Body of pancreas (tissue), 4 donors: ENCODE results near the gene GPANK1. TPM values are rescaled to one million over a fixed set of nuclear protein-coding genes. Genes with fewer than 3 reads are reported as not detected.

Experiments used
- ATAC-seq: fragments of 150-250 bp; one replicate; pipeline ENCODE4 v1.9.1; 2016
- DNase-seq, 4 donors: peaks; one replicate each; pipeline ENCODE4 v3.0.0-alpha.2; 2019
- H3K27ac ChIP-seq, 4 donors: fragments of 200-600 bp; sonication (generic); 1 replicate in 3 of 4; 2 replicates in 1 of 4; pipeline versions ENCODE4 v1.5.1 to v1.6.1; 2016 to 2019; ENCODE audit warnings: mild to moderate bottlenecking in 1 of 4, mixed read lengths in 1 of 4, moderate library complexity in 1 of 4
- H3K27me3 ChIP-seq, 2 donors: fragments of 200-600 bp; sonication (generic); one replicate each; pipeline ENCODE4 v1.6.0; 2016; ENCODE audit warnings: mild to moderate bottlenecking in 1 of 2
- H3K36me3 ChIP-seq, 2 donors: fragments of 200-600 bp; sonication (generic); replicated peaks in 1 of 2; 2 replicates each; pipeline ENCODE4 v1.5.1; 2016; ENCODE audit warnings: low read depth in 2 of 2; ENCODE audit not compliant: insufficient read depth in 1 of 2
- H3K4me1 ChIP-seq: fragments of 200-600 bp; sonication (generic); one replicate; pipeline ENCODE4 v1.6.0; 2016
- H3K4me3 ChIP-seq, 2 donors: fragments of 200-600 bp; sonication (generic); 1 replicate in 1 of 2; 2 replicates in 1 of 2; pipeline ENCODE4 v1.5.1; 2016 to 2019
- H3K9me3 ChIP-seq, 3 donors: fragments of 200-600 bp; sonication (generic); 1 replicate in 2 of 3; 2 replicates in 1 of 3; pipeline ENCODE4 v1.5.1; 2016
- POLR2A ChIP-seq, 3 donors: fragments of 450-650 bp; IDR thresholded peaks; one replicate each; pipeline ENCODE4 v1.6.1; 2016; ENCODE audit warnings: antibody characterized with exemption in 3 of 3, mild to moderate bottlenecking in 2 of 3
- WGBS, 2 donors: methylation state at CpG; one replicate each; pipeline ENCODE4 v1.1.5; 2017; 5-methylcytosine and 5-hydroxymethylcytosine counted together
- intact Hi-C: fragments of 100-400 bp; cut with DNase I; formaldehyde crosslinking; loops from one replicate; pipeline ENCODE4 v1.15.1; 2023
- total RNA-seq, 2 donors: library from RNA; depleted of rRNA; stranded (reverse); fragments of >200 nt; gene quantifications; one replicate each; pipeline ENCODE4 v1.1.0, GENCODE V29; 2016
- TF ChIP-seq, protein P1 (sequence below), 7 experiments: fragments of 450-650 bp in 4 of 7; fragments of 200-600 bp in 3 of 7; sonication (generic) in 3 of 7; IDR thresholded peaks; one replicate each; pipeline ENCODE4 v1.5.1; 2016 to 2019; ENCODE audit warnings: antibody characterized with exemption in 7 of 7

The GPANK1 gene
- total RNA-seq, 2 donors from 2014 or later: 8.9 to 10.9 TPM

DNA sequence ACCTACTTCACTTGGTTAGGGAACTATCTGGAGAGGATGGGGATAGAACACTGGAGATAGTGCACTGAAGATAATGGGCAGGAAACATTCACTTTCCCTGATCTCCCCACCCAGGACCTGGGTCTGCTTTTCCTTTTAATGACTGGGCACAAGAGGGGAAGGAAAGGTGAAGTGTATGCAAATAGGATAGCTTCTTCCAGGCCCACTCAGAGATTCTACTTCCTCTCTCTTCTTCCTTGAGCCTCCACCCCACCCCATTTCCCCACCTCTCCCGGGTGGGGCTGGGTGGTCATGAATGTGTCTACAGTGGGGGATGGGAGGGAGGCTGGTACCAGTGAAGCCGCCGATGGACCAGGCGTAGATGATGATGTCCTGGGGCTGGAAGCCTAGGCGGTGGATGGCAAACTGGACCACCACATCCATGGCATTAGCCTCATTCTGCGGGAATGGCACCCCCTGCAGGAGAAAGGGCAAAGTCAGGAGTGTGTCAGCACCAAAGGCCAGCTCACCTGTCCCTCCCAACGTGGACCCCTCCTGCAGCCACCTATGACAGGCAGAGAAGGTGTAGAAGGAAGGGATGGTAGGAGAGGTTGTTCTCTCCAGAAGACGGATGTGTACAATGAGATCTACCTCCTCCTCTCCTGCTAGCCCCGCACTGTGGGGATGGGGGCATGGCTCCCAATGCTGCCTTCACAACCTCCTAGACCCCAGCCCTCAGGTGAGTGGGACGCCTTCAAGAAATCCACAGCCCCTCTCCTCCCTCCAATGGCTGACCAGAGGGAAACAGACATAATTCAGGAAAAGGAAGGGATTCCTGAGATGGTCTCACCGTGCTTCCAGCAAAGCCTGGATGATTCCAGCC, 24.7 kb upstream of the GPANK1 start:
- H3K9me3 ChIP-seq: no peaks in the 10 kb centered on the region
- no peaks in the 10 kb centered on the region for H3K27me3 ChIP-seq
- no peak overlapping the region for H3K4me3 ChIP-seq
- intact Hi-C loops: no loop called here
- ATAC-seq (no peak), DNase-seq (no peak)
- TF ChIP-seq POLR2A (IDR thresholded peaks at IDR 0.05): no peak
- TF ChIP-seq, protein P1, sequence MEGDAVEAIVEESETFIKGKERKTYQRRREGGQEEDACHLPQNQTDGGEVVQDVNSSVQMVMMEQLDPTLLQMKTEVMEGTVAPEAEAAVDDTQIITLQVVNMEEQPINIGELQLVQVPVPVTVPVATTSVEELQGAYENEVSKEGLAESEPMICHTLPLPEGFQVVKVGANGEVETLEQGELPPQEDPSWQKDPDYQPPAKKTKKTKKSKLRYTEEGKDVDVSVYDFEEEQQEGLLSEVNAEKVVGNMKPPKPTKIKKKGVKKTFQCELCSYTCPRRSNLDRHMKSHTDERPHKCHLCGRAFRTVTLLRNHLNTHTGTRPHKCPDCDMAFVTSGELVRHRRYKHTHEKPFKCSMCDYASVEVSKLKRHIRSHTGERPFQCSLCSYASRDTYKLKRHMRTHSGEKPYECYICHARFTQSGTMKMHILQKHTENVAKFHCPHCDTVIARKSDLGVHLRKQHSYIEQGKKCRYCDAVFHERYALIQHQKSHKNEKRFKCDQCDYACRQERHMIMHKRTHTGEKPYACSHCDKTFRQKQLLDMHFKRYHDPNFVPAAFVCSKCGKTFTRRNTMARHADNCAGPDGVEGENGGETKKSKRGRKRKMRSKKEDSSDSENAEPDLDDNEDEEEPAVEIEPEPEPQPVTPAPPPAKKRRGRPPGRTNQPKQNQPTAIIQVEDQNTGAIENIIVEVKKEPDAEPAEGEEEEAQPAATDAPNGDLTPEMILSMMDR (IDR thresholded peaks at IDR 0.05): peak in 1 of 7 experiments; percentile 21
- H3K27ac ChIP-seq: no peak overlapping the region
- peaks cover 0 to 15% of the 10 kb centered on the region in 2 donors for H3K36me3 ChIP-seq
- WGBS, 2 donors: 81 to 82% methylated on average over 10 to 11 of the region's 11 CpGs
- no peaks in the 10 kb centered on the region for H3K4me1 ChIP-seq

DNA sequence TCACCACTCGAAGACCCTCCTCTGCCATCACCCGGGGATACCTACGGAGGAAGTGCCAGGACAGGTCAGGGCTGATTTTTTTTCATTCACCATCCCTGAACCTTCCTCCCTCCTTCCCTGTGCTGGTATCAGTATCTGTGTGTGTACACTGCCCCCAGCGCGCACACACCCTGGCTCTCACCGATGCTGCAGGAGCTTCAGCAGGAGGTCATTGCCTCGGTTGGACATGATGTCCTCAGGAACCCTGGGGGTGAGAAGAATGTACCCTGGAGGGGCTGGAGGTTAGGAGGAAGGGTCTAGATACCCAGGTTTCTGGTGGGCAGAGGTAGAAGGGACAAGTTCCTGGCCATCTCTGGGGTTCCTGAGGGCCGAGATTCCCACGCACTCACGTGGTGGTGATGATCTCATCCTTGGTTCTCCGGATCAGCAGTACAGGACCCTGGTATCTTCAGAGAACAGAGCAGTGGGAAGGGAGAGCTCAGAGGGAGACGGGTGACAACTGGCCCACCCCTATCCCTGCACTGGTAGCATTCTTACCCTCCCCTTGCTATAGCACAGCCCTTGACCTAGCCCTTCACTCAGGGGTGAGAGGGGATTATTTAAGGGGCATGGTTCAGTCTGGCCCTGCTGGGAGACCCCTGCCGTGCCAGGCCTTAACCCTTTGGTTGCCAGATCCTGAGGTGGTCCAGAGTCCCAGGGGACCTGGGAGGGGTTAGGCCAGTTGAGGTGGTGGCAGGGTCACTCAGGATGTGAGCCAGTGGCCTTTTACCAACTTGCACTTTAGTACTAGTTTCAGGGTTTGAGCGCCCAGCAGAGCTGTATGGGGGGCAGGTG, 23.3 kb upstream of the GPANK1 start:
- H3K4me1 ChIP-seq: peaks cover 3% of the 10 kb centered on the region
- TF ChIP-seq, protein P1 (IDR thresholded peaks at IDR 0.05): no peak
- TF ChIP-seq POLR2A (IDR thresholded peaks at IDR 0.05): no peak
- H3K9me3 ChIP-seq: no peaks in the 10 kb centered on the region
- no peak overlapping the region for H3K4me3 ChIP-seq
- ATAC-seq (no peak), DNase-seq (no peak)
- 76 to 80% methylated on average over 13 to 14 of the region's 14 CpGs for WGBS, 2 donors
- peaks cover 0 to 15% of the 10 kb centered on the region in 2 donors for H3K36me3 ChIP-seq
- H3K27me3 ChIP-seq: no peaks in the 10 kb centered on the region
- intact Hi-C loops: no loop called here
- no peak overlapping the region for H3K27ac ChIP-seq

DNA sequence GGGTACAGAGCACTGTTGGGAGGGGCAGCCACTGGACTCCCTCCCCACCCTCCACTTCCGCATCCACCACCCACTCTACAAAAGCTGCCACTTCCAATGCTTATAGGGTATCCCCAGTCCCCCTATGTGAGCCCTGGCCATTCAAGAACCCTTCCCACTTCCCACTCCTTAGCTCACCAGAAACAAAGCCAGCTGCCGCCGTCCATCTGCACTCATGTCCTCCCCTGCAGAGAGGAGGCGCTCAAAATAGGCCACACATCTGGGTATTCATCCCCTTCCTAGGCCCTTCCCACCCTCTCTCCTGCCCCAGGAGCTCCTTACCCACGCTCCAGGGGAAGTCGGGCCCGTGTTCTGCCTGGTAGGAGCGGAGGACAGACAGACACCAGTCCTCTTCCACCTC, 22.5 kb upstream of the GPANK1 start:
- Histone ChIP-seq H3K4me3 (no peak overlapping the region), H3K9me3 (no peaks in the 10 kb centered on the region), H3K4me1 (peaks cover 10% of the 10 kb centered on the region), H3K27ac (no peak overlapping the region), H3K27me3 (no peaks in the 10 kb centered on the region), H3K36me3 (peaks cover 0 to 15% of the 10 kb centered on the region in 2 donors)
- TF ChIP-seq, protein P1 (IDR thresholded peaks at IDR 0.05): no peak
- no peak for TF ChIP-seq POLR2A (IDR thresholded peaks at IDR 0.05)
- WGBS, 2 donors: 81 to 95% methylated on average over 8 of the region's 8 CpGs
- intact Hi-C loops: no loop called here
- ATAC-seq: no peak
- DNase-seq: no peak

DNA sequence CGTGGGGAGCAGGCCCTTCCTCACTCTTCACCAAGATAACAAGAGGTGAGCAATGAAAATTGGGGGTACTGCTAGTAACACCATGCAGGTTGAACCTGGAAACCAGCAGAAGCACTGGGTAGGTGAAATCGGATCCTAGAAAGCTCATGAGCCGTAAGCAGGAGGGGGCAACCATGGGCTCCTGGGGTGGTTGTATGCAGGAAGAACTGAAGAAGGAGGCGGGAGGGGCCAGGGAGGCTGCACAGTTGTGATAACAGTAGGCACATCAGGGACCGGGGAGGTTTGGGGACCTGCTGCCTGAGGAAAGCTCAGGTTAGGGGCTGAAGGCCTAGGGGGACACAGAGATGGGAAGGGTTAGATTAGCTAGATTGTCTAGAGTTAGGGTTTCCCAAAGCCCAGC, 21.7 kb upstream of the GPANK1 start:
- no peak for ATAC-seq
- intact Hi-C loops: no loop called here
- H3K4me3 ChIP-seq: no peak overlapping the region
- 75 to 82% methylated on average over 5 of the region's 5 CpGs for WGBS, 2 donors
- no peak for TF ChIP-seq POLR2A (IDR thresholded peaks at IDR 0.05)
- TF ChIP-seq, protein P1 (IDR thresholded peaks at IDR 0.05): no peak
- no peaks in the 10 kb centered on the region for H3K27me3 ChIP-seq
- peaks cover 14% of the 10 kb centered on the region for H3K4me1 ChIP-seq
- no peaks in the 10 kb centered on the region for H3K9me3 ChIP-seq
- DNase-seq: no peak
- H3K27ac ChIP-seq: no peak overlapping the region
- peaks cover 0 to 13% of the 10 kb centered on the region in 2 donors for H3K36me3 ChIP-seq
